ENCODE results near the gene COL23A1.

The COL23A1 gene

GRCh38 chr5:178476972-178477754, 113.0 kb downstream of the COL23A1 start:
- Mint-ChIP-seq H3K4me1 (ENCODE audit: low read depth) (peaks cover 5% of the 10 kb centered on the region), H3K9me3 (no peaks in the 10 kb centered on the region), H3K36me3 (ENCODE audit: low read depth) (no peaks in the 10 kb centered on the region), H3K27ac (no peak overlapping the region), H3K4me3 (no peak overlapping the region), H3K27me3 (peaks cover 5% of the 10 kb centered on the region)
- DNase-seq = no peak

GRCh38 chr5:178476531-178476930, 113.7 kb downstream of the COL23A1 start:
- H3K36me3 Mint-ChIP-seq (ENCODE audit: low read depth) = no peaks in the 10 kb centered on the region
- H3K4me1 Mint-ChIP-seq (ENCODE audit: low read depth) = peaks cover 5% of the 10 kb centered on the region
- H3K27ac Mint-ChIP-seq = no peak overlapping the region
- no peak overlapping the region for H3K4me3 Mint-ChIP-seq
- peaks cover 5% of the 10 kb centered on the region for H3K27me3 Mint-ChIP-seq
- H3K9me3 Mint-ChIP-seq = no peaks in the 10 kb centered on the region
- no peak for DNase-seq

GRCh38 chr5:178475422-178475821, 114.8 kb downstream of the COL23A1 start:
- Mint-ChIP-seq H3K4me1 (ENCODE audit: low read depth) (peaks cover 5% of the 10 kb centered on the region), H3K4me3 (no peak overlapping the region), H3K27me3 (peaks cover 5% of the 10 kb centered on the region), H3K9me3 (no peaks in the 10 kb centered on the region), H3K36me3 (ENCODE audit: low read depth) (no peaks in the 10 kb centered on the region), H3K27ac (no peak overlapping the region)
- DNase-seq = no peak

- peaks cover 5% of the 10 kb centered on the region for H3K27me3 Mint-ChIP-seq
- H3K9me3 Mint-ChIP-seq = no peaks in the 10 kb centered on the region
- H3K27ac Mint-ChIP-seq = no peak overlapping the region
- no peak overlapping the region for H3K4me3 Mint-ChIP-seq
- peaks cover 5% of the 10 kb centered on the region for H3K4me1 Mint-ChIP-seq (ENCODE audit: low read depth)
- DNase-seq = no peak
- no peaks in the 10 kb centered on the region for H3K36me3 Mint-ChIP-seq (ENCODE audit: low read depth)
Measured at GRCh38 chr5:178474562-178475184, 115.5 kb downstream of the COL23A1 start.

GRCh38 chr5:178473854-178474253, 116.3 kb downstream of the COL23A1 start:
- peaks cover 5% of the 10 kb centered on the region for H3K27me3 Mint-ChIP-seq
- H3K9me3 Mint-ChIP-seq = no peaks in the 10 kb centered on the region
- no peak overlapping the region for H3K4me3 Mint-ChIP-seq
- peaks cover 5% of the 10 kb centered on the region for H3K4me1 Mint-ChIP-seq (ENCODE audit: low read depth)
- DNase-seq = no peak
- no peaks in the 10 kb centered on the region for H3K36me3 Mint-ChIP-seq (ENCODE audit: low read depth)
- H3K27ac Mint-ChIP-seq = no peak overlapping the region

GRCh38 chr5:178472138-178472537, 118.1 kb downstream of the COL23A1 start:
- Mint-ChIP-seq H3K9me3 (no peaks in the 10 kb centered on the region), H3K27ac (no peak overlapping the region), H3K4me1 (ENCODE audit: low read depth) (peaks cover 5% of the 10 kb centered on the region), H3K27me3 (peaks cover 5% of the 10 kb centered on the region), H3K36me3 (ENCODE audit: low read depth) (no peaks in the 10 kb centered on the region), H3K4me3 (no peak overlapping the region)
- no peak for DNase-seq

- no peak overlapping the region for H3K4me3 Mint-ChIP-seq
- no peak overlapping the region for H3K27ac Mint-ChIP-seq
- no peak for DNase-seq
- peaks cover 5% of the 10 kb centered on the region for H3K27me3 Mint-ChIP-seq
- H3K36me3 Mint-ChIP-seq (ENCODE audit: low read depth) = no peaks in the 10 kb centered on the region
- no peaks in the 10 kb centered on the region for H3K9me3 Mint-ChIP-seq
- peaks cover 5% of the 10 kb centered on the region for H3K4me1 Mint-ChIP-seq (ENCODE audit: low read depth)
Measured at GRCh38 chr5:178471711-178472110, 118.5 kb downstream of the COL23A1 start.

- H3K36me3 Mint-ChIP-seq (ENCODE audit: low read depth) = no peaks in the 10 kb centered on the region
- H3K4me3 Mint-ChIP-seq = no peak overlapping the region
- H3K4me1 Mint-ChIP-seq (ENCODE audit: low read depth) = peaks cover 5% of the 10 kb centered on the region
- no peaks in the 10 kb centered on the region for H3K9me3 Mint-ChIP-seq
- no peaks in the 10 kb centered on the region for H3K27me3 Mint-ChIP-seq
- H3K27ac Mint-ChIP-seq = no peak overlapping the region
- DNase-seq = no peak
Measured at GRCh38 chr5:178470760-178471025, 119.5 kb downstream of the COL23A1 start.

- no peak for DNase-seq
- H3K9me3 Mint-ChIP-seq = no peaks in the 10 kb centered on the region
- no peak overlapping the region for H3K27ac Mint-ChIP-seq
- no peak overlapping the region for H3K4me3 Mint-ChIP-seq
- no peaks in the 10 kb centered on the region for H3K36me3 Mint-ChIP-seq (ENCODE audit: low read depth)
- H3K27me3 Mint-ChIP-seq = no peaks in the 10 kb centered on the region
- H3K4me1 Mint-ChIP-seq (ENCODE audit: low read depth) = peaks cover 5% of the 10 kb centered on the region
Measured at GRCh38 chr5:178469975-178470759, 120.0 kb downstream of the COL23A1 start.

GRCh38 chr5:178469011-178469974, 120.9 kb downstream of the COL23A1 start:
- DNase-seq = no peak
- no peaks in the 10 kb centered on the region for H3K27me3 Mint-ChIP-seq

GRCh38 chr5:178468196-178468685, 122.0 kb downstream of the COL23A1 start:
- H3K27ac Mint-ChIP-seq = no peak overlapping the region
- no peaks in the 10 kb centered on the region for H3K4me1 Mint-ChIP-seq (ENCODE audit: low read depth)
- no peak for DNase-seq
- H3K9me3 Mint-ChIP-seq = no peaks in the 10 kb centered on the region
- H3K36me3 Mint-ChIP-seq (ENCODE audit: low read depth) = no peaks in the 10 kb centered on the region
- H3K27me3 Mint-ChIP-seq = no peaks in the 10 kb centered on the region
- H3K4me3 Mint-ChIP-seq = no peak overlapping the region

More at GRCh38 chr5:178469011-178469974, 120.9 kb downstream of the COL23A1 start:
- Mint-ChIP-seq H3K36me3 (ENCODE audit: low read depth) (no peaks in the 10 kb centered on the region), H3K4me3 (no peak overlapping the region), H3K4me1 (ENCODE audit: low read depth) (peaks cover 5% of the 10 kb centered on the region), H3K9me3 (no peaks in the 10 kb centered on the region), H3K27ac (no peak overlapping the region)

- Mint-ChIP-seq H3K36me3 (ENCODE audit: low read depth) (no peaks in the 10 kb centered on the region), H3K9me3 (no peaks in the 10 kb centered on the region), H3K27me3 (no peaks in the 10 kb centered on the region), H3K27ac (no peak overlapping the region), H3K4me3 (no peak overlapping the region), H3K4me1 (ENCODE audit: low read depth) (no peaks in the 10 kb centered on the region)
- no peak for DNase-seq
Measured at GRCh38 chr5:178467568-178468195, 122.5 kb downstream of the COL23A1 start.

- DNase-seq = no peak
- no peak overlapping the region for H3K27ac Mint-ChIP-seq
- H3K36me3 Mint-ChIP-seq (ENCODE audit: low read depth) = no peaks in the 10 kb centered on the region
- no peaks in the 10 kb centered on the region for H3K9me3 Mint-ChIP-seq
- no peak overlapping the region for H3K4me3 Mint-ChIP-seq
- no peaks in the 10 kb centered on the region for H3K4me1 Mint-ChIP-seq (ENCODE audit: low read depth)
- H3K27me3 Mint-ChIP-seq = no peaks in the 10 kb centered on the region
Measured at GRCh38 chr5:178467205-178467567, 123.0 kb downstream of the COL23A1 start.

GRCh38 chr5:178466342-178466741, 123.9 kb downstream of the COL23A1 start:
- H3K4me1 Mint-ChIP-seq (ENCODE audit: low read depth) = no peaks in the 10 kb centered on the region
- no peaks in the 10 kb centered on the region for H3K9me3 Mint-ChIP-seq

More at GRCh38 chr5:178466342-178466741, 123.9 kb downstream of the COL23A1 start:
- H3K36me3 Mint-ChIP-seq (ENCODE audit: low read depth) = no peaks in the 10 kb centered on the region
- no peaks in the 10 kb centered on the region for H3K27me3 Mint-ChIP-seq
- H3K4me3 Mint-ChIP-seq = no peak overlapping the region
- DNase-seq = no peak
- H3K27ac Mint-ChIP-seq = no peak overlapping the region
